SH-SY5Y (cell line): ENCODE data around the gene GRAMD2B.

Experiments
- GATA2 ChIP-seq: IDR thresholded peaks from 2 replicates; pipeline ENCODE4 v1.6.1; 2011; ENCODE audit warnings: mild to moderate bottlenecking, low read depth, low read length
- GATA3 ChIP-seq: IDR thresholded peaks from 2 replicates; pipeline ENCODE4 v1.6.1; 2011; ENCODE audit warnings: low read depth, mild to moderate bottlenecking, low read length, moderate library complexity

DNA sequence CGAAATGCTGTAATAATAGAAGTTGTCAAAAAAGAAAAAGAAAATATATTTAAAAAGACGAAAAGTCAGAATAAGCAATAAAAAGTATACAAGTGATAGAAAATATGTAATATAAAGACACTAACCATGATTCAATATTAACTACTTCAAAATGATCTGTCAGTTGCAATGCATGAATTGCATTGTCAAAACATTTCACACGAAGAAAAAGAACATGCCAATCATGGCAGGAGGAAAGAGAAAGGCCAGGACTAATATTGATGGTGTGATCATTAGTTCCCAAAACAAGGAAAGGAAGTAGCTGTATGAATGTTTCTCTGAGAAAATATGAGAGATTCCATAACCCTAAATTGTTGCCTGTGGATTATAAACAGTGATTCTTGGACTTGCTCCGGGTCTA lies 7.4 kb upstream of the GRAMD2B start:
- TF ChIP-seq GATA2 (no peak), GATA3 (no peak)
